K562 (cell line): ENCODE measurements around the gene CSMD2.

Source experiments
- CREB3 ChIP-seq: fragments of 450-650 bp; conservative IDR thresholded peaks from 2 replicates; pipeline ENCODE4 v1.6.1; 2016; ENCODE audit warnings: missing genetic modification characterization, low read depth, mild to moderate bottlenecking, missing compliant biosample characterization, moderate library complexity
- HDGF ChIP-seq: fragments of 450-650 bp; IDR thresholded peaks from 2 replicates; pipeline ENCODE4 v1.6.1; 2016
- MXD1 ChIP-seq: fragments of 250-450 bp; sonication (Bioruptor Pico); IDR thresholded peaks from 2 replicates; pipeline ENCODE4 v1.8.0; 2021; ENCODE audit warnings: borderline replicate concordance, mild to moderate bottlenecking, moderate library complexity; ENCODE audit not compliant: poor library complexity, severe bottlenecking
- MXI1 ChIP-seq: IDR thresholded peaks from 2 replicates; pipeline ENCODE4 v1.6.1; 2011; ENCODE audit warnings: low read depth, mild to moderate bottlenecking, improper control_type of control experiment, low read length
- POLR2AphosphoS5 ChIP-seq: IDR thresholded peaks from 2 replicates; pipeline ENCODE4 v1.6.1; 2011; ENCODE audit warnings: mild to moderate bottlenecking, low read depth, low read length, moderate library complexity; ENCODE audit not compliant: control insufficient read depth, insufficient read depth
- SIN3A ChIP-seq, 2 experiments: fragments of 150-350 bp in 1 of 2; IDR thresholded peaks; 2 replicates each; pipeline ENCODE4 v1.6.1; 2011 to 2016; ENCODE audit warnings: borderline replicate concordance in 2 of 2, low read depth in 2 of 2, low read length in 2 of 2, mild to moderate bottlenecking in 2 of 2, moderate library complexity in 2 of 2; ENCODE audit not compliant: control insufficient read depth in 1 of 2
- SIRT6 ChIP-seq: IDR thresholded peaks from one replicate; pipeline ENCODE4 v1.6.1; 2012; ENCODE audit warnings: low read depth, mild to moderate bottlenecking, control low read depth, inconsistent platforms, low read length, moderate library complexity
- ZKSCAN3 ChIP-seq: fragments of 250-450 bp; sonication (Bioruptor Pico); IDR thresholded peaks from 2 replicates; pipeline ENCODE4 v1.4.0; 2020
- ZNF561 ChIP-seq: fragments of 450-650 bp; formaldehyde crosslinking; conservative IDR thresholded peaks from 2 replicates; pipeline ENCODE4 v1.4.0; 2020; ENCODE audit warnings: mild to moderate bottlenecking, moderate library complexity

- TF ChIP-seq CREB3 (no peak), POLR2AphosphoS5 (no peak), MXD1 (CRISPR knock-in tag) (no peak), ZKSCAN3 (CRISPR knock-in tag) (no peak), SIN3A (IDR thresholded peaks at IDR 0.05; ENCODE audit: borderline replicate concordance in 2 of 2, control insufficient read depth in 1 of 2, low read depth in 2 of 2, low read length in 2 of 2) (no peak), MXI1 (no peak), SIRT6 (no peak), HDGF (no peak), ZNF561 (CRISPR knock-in tag) (no peak)
Measured at GRCh38 chr1:33768821-33769220, 396.2 kb downstream of the CSMD2 start.
